Measurements from ENCODE around the gene WDR72.

WDR72 gene

DNA sequence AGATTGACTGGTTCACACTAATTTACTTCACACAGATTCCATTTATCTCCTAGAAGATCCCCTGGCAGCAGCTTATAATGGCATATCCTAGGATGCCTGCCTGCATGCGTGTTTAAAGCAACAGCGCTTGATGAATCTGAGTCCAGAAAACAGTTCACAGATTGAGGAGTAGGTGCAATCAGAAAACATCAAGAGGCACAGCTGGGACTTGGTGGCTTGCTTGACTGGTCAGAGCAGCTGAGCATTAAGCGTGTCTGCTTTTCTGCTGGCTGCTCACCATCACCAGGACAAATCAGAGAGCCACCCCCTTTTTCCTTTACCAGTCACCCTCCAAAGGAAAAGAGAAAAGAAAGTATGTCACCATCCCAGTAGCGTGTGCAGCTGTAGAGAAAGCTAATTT, 223.6 kb downstream of the WDR72 start:
- DNase-seq (ENCODE audit: low spot score) = no peak

DNA sequence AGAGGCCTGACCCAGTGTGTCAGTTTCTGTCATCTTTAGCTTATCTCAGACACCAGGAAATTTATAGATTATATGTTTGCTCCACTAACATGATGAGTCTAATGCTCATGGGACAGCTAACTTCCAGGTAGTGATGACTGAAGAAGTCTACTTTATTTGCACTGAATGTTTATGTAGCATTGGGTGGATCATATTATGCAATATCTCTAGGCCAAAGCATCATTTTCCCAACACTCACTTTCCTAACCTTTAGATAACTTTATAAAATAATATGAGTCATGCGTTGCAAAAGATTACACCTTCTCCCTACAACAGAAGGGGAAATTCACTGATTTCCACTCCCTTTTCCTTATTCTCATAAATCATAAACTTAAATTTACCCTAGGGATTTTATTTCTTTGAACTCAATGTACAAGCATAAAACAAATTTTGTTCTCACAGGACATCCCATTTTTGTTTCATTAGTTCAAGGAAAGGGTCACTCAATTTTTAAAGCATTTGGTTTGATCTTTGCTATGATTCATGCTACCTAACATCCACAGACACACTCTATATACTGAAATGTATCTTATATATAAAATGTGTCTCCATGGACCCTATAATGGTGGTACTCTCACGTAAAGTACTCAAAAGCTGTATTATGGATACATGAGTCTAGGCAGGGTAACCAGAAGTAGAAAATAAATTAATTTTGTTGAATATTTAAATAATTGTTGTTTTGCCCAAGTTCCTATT, 225.2 kb downstream of the WDR72 start:
- no peak for DNase-seq (ENCODE audit: low spot score)

- no peak for DNase-seq (ENCODE audit: low spot score)
Measured at GRCh38 chr15:53530761-53531160, 228.7 kb downstream of the WDR72 start.

DNA sequence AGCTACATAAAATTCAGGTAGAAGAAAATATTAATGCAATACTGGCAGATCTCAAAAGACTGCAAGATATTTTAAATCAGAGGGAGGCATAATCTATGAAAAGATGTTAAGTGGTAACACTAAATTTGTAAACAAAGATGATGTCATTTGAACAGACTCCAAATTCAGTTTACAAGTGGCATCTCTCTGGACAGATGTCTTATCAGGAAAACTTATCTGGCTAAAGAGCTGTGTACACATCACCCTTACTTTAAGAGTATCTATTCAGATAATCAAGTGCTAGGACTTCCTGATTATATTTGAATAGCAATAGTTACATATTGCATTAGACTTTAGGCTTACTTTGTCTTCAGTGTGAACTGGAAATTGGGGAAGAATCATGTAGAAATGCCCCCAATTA, 231.5 kb downstream of the WDR72 start:
- no peak for DNase-seq (ENCODE audit: low spot score)

GRCh38 chr15:53525894-53526293, 233.6 kb downstream of the WDR72 start:
- no peak for DNase-seq (ENCODE audit: low spot score)

DNA sequence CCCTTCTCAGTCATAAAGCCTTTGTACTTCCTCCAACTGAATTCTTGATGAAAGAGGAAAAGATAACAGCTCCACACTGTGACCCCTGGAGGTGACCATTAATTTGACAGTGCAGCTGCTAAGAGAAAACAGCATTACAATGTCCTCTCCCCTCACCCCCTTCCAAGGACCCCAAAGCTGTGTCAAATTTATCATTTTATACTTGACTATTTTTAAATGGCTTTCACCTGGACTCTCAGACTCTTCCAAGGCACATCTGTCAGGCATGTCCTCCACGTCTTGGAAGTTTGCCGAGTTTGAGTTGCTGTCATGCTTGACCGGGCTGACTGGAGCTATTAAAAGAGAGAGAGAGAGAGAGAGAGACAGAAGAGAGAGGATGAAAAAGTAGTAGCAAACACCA, 236.5 kb downstream of the WDR72 start:
- DNase-seq (ENCODE audit: low spot score) = no peak

GRCh38 chr15:53520996-53521395, 238.5 kb downstream of the WDR72 start:
- no peak for DNase-seq (ENCODE audit: low spot score)

DNA sequence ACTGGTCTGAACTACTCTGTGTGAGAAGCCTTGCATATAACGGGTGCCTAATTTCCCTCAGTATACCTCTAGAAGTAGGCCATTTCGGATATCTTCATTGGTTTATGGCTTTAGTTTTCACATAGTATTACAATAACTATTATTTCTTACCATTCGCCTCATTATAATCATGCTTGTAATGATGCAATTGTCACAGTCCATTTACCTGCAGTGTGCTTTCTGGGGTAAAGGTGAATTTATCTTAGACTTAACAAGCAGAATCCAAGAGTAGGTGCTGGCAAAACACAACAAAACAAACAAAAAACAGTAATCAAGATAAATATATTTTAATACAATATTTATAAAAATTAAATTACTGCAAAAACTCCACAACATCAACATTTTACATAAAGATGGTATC, 246.0 kb downstream of the WDR72 start:
- DNase-seq (ENCODE audit: low spot score) = no peak

GRCh38 chr15:53512029-53512428, 247.4 kb downstream of the WDR72 start:
- no peak for DNase-seq (ENCODE audit: low spot score)

DNA sequence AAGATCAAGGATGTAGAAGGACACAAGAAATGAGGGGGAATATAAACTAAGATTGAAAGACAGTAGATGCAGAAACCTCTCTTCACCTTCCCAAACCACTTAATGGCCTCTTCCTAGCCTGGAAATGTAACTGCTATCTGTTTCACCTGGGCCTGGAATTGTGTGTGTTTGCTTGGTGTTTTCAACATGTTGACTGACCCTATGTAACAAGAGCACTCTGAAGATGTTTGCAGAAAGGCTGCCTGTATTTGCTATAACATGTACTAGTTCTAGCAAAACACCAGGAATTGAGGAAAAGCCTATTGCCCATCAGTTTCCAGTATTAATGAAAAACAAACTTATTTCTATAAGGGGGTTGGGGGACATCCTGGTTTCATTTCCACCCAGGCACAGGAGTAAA, 248.3 kb downstream of the WDR72 start:
- DNase-seq (ENCODE audit: low spot score) = no peak

DNA sequence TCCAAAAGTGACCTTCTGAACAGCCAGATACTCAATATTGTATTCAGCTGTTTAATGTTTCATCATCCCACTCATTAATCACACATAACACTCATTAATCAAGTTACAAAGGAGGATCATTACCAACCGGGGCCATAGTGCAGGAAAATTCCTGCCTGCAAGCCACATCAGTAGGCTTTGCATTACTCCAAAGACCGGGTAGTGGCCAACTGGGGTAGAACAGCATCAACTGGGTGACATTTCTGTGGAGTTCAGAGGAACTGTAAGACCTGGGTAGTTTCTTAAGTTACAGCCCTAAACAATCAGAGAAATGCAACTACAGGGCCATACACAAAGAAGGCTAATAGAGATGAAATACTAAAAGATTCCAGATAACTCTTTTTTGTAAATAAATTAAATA, 253.1 kb downstream of the WDR72 start:
- DNase-seq (ENCODE audit: low spot score) = no peak

- DNase-seq (ENCODE audit: low spot score) = no peak
Measured at GRCh38 chr15:53498996-53499395, 260.5 kb downstream of the WDR72 start.

DNA sequence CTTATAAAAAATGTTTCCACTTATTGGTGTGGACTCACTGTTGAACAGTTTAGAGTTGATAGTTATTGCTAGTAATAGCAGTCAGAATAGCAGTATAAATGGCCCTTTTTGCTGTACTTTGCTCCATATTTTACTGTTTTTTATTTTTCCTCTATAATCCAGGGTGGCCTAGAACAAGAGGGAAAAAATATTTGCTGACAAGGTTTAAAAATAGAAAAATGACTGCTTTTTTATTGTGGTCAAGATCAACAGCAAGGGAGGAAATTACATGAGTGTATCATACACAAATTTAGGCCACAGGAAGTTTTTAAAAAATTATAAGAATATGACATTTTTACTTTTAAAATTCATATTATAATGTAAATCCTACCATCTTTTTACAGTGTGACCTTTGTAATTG, 269.1 kb downstream of the WDR72 start:
- no peak for DNase-seq (ENCODE audit: low spot score)

GRCh38 chr15:53482055-53482454, 277.4 kb downstream of the WDR72 start:
- DNase-seq (ENCODE audit: low spot score) = no peak

GRCh38 chr15:53477981-53478766, 281.3 kb downstream of the WDR72 start:
- no peak for DNase-seq (ENCODE audit: low spot score)

GRCh38 chr15:53473886-53474285, 285.6 kb downstream of the WDR72 start:
- no peak for DNase-seq (ENCODE audit: low spot score)

GRCh38 chr15:53473435-53473834, 286.0 kb downstream of the WDR72 start:
- DNase-seq (ENCODE audit: low spot score) = no peak

DNA sequence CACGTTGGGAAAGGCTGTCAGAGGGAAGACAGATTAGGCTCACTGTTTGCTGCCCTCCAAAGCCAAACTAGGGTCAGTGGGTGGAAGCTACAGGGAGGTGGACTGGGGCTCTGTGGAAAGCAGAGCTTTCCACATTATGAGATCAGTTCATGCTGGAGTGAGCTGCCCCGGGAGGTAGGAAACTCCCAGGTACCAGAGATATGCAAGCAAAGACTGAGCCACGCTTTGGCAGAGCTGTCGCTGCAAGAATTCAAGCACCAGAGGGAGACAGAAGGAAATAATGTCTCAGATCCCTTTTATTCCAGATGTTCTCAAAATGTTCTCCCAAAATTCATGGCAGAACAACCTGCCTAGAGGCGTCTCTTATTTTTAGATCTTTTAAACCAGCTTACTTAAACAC, 286.6 kb downstream of the WDR72 start:
- no peak for DNase-seq (ENCODE audit: low spot score)

- DNase-seq (ENCODE audit: low spot score) = no peak
Measured at GRCh38 chr15:53472210-53472609, 287.3 kb downstream of the WDR72 start.

- DNase-seq (ENCODE audit: low spot score) = no peak
Measured at GRCh38 chr15:53470743-53471142, 288.7 kb downstream of the WDR72 start.

DNA sequence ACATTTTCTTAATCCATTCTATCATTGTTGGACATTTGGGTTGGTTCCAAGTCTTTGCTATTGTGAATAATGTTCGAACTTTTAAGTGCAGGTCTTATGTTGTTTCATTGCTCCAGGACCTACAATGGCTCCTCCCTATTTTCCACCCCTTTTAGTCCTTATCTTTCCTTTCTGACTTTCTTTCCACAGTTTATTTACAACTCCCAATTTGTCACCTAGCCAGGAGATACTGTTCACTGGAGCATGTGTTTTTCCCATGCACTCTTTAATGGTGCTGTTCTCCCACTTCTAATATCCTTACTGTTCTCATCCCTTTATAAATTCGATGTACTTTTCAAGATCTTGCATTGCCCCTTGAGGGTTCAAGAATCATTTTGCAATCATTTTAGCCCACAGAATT, 290.0 kb downstream of the WDR72 start:
- DNase-seq (ENCODE audit: low spot score) = no peak
